CD14-positive monocyte (primary cell): Measurements from ENCODE around the gene EBF3. TPM values are rescaled to one million over a fixed set of nuclear protein-coding genes. Genes with fewer than 3 reads are reported as not detected.

ENCODE experiments used
- DNase-seq, 3 donors: peaks; one replicate each; pipeline ENCODE4 v3.0.0-alpha.2; 2011 to 2022
- H2AFZ ChIP-seq: 2 replicates; pipeline ENCODE4 v1.6.0; 2012; ENCODE audit warnings: mild to moderate bottlenecking, low read depth, low read length, inconsistent platforms; ENCODE audit not compliant: insufficient read depth, poor library complexity, severe bottlenecking
- H3K27ac ChIP-seq, 2 donors: 1 replicate in 1 of 2; 2 replicates in 1 of 2; pipeline ENCODE4 v1.5.1; 2012 to 2013; ENCODE audit warnings: low read length in 2 of 2, control low read depth in 1 of 2, inconsistent platforms in 1 of 2, low read depth in 1 of 2, mild to moderate bottlenecking in 1 of 2
- H3K27me3 ChIP-seq, 2 donors: one replicate each; pipeline versions ENCODE4 v1.6.0 to v1.6.1; 2011 to 2013; ENCODE audit warnings: low read length in 2 of 2; ENCODE audit not compliant: control insufficient read depth in 2 of 2, insufficient read depth in 2 of 2
- H3K36me3 ChIP-seq, 2 donors: replicated peaks in 1 of 2; 1 replicate in 1 of 2; 2 replicates in 1 of 2; pipeline versions ENCODE4 v1.5.1 to v1.6.1; 2012 to 2013; ENCODE audit warnings: low read length in 2 of 2, control low read depth in 1 of 2, inconsistent platforms in 1 of 2, mild to moderate bottlenecking in 1 of 2; ENCODE audit not compliant: insufficient read depth in 2 of 2, control insufficient read depth in 1 of 2
- H3K4me1 ChIP-seq, 2 donors: 1 replicate in 1 of 2; 2 replicates in 1 of 2; pipeline versions ENCODE4 v1.5.1 to v1.6.1; 2012 to 2013; ENCODE audit warnings: low read length in 2 of 2, control low read depth in 1 of 2, inconsistent platforms in 1 of 2, mild to moderate bottlenecking in 1 of 2, moderate library complexity in 1 of 2; ENCODE audit not compliant: insufficient read depth in 2 of 2, control insufficient read depth in 1 of 2
- H3K4me2 ChIP-seq: replicated peaks from 2 replicates; pipeline ENCODE3; 2012; ENCODE audit warnings: low read length, moderate library complexity, mild to moderate bottlenecking; ENCODE audit not compliant: poor library complexity, severe bottlenecking; ENCODE audit errors: extremely low read depth
- H3K4me3 ChIP-seq, 3 experiments: fragments of 200-600 bp in 1 of 3; sonication (generic) in 1 of 3; replicated peaks in 1 of 3; 1 replicate in 2 of 3; 2 replicates in 1 of 3; pipeline ENCODE4 v1.5.1; 2011 to 2013; ENCODE audit warnings: low read length in 3 of 3, mild to moderate bottlenecking in 3 of 3, control low read depth in 2 of 3, low read depth in 2 of 3, inconsistent platforms in 1 of 3, moderate library complexity in 1 of 3
- H3K79me2 ChIP-seq: 2 replicates; pipeline ENCODE4 v1.6.0; 2012; ENCODE audit warnings: mild to moderate bottlenecking, control low read depth, inconsistent platforms, low read length, moderate library complexity; ENCODE audit not compliant: insufficient read depth
- H3K9ac ChIP-seq: 2 replicates; pipeline ENCODE4 v1.6.0; 2017; ENCODE audit warnings: low read length, mild to moderate bottlenecking; ENCODE audit not compliant: insufficient read depth, poor library complexity, severe bottlenecking
- H3K9me3 ChIP-seq, 2 donors: replicated peaks in 1 of 2; 1 replicate in 1 of 2; 2 replicates in 1 of 2; pipeline versions ENCODE4 v1.5.1 to v1.6.1; 2012 to 2013; ENCODE audit warnings: low read length in 2 of 2, control low read depth in 1 of 2; ENCODE audit not compliant: control insufficient read depth in 1 of 2, insufficient read depth in 1 of 2
- H4K20me1 ChIP-seq: 2 replicates; pipeline ENCODE4 v1.6.0; 2012; ENCODE audit warnings: mild to moderate bottlenecking, low read length, control low read depth, moderate library complexity; ENCODE audit not compliant: insufficient read depth
- H3K27ac Mint-ChIP-seq, 7 donors: one replicate each; pipeline ENCODE4 v1.8.0; 2020; ENCODE audit warnings: mild to moderate bottlenecking in 7 of 7, mixed read lengths in 7 of 7, moderate library complexity in 6 of 7, inconsistent platforms in 2 of 7
- H3K27me3 Mint-ChIP-seq, 3 donors: one replicate each; pipeline ENCODE4 v1.8.0; 2021 to 2022; ENCODE audit warnings: low read depth in 3 of 3, mild to moderate bottlenecking in 3 of 3, mixed read lengths in 3 of 3, moderate library complexity in 3 of 3, inconsistent platforms in 1 of 3
- H3K36me3 Mint-ChIP-seq, 2 donors: one replicate each; pipeline ENCODE4 v1.8.0; 2020; ENCODE audit warnings: mixed read lengths in 2 of 2, inconsistent platforms in 1 of 2, mild to moderate bottlenecking in 1 of 2
- H3K4me1 Mint-ChIP-seq: one replicate; pipeline ENCODE4 v1.8.0; 2020; ENCODE audit warnings: mild to moderate bottlenecking, mixed read lengths
- H3K4me3 Mint-ChIP-seq, 2 donors: one replicate each; pipeline ENCODE4 v1.8.0; 2020; ENCODE audit warnings: mild to moderate bottlenecking in 2 of 2, mixed read lengths in 2 of 2, moderate library complexity in 1 of 2
- H3K9me3 Mint-ChIP-seq, 7 donors: one replicate each; pipeline ENCODE4 v1.8.0; 2020 to 2022; ENCODE audit warnings: mixed read lengths in 7 of 7, mild to moderate bottlenecking in 6 of 7, moderate library complexity in 6 of 7, inconsistent platforms in 2 of 7
- CTCF ChIP-seq: fragments of 200-600 bp; IDR thresholded peaks from one replicate; pipeline ENCODE4 v1.8.0; 2022; ENCODE audit warnings: antibody characterized with exemption, mild to moderate bottlenecking
- WGBS: methylation state at CpG from one replicate; pipeline ENCODE4 v1.1.5; 2013; ENCODE audit warnings: missing lambda C conversion rate; ENCODE audit not compliant: insufficient coverage; 5-methylcytosine and 5-hydroxymethylcytosine counted together
- intact Hi-C, 2 donors: fragments of 100-400 bp; cut with micrococcal nuclease; formaldehyde crosslinking; loops; one replicate each; pipeline versions ENCODE4 v1.15.0 to v1.15.1; 2023
- polyA plus RNA-seq, 3 donors: library from polyadenylated mRNA; depleted of rRNA in 1 of 3; unstranded in 2 of 3; stranded (reverse) in 1 of 3; fragments of 300-500 nt in 2 of 3; fragments of >200 nt in 1 of 3; fragmentation: Illumina TruSeq in 2 of 3; gene quantifications; 1 replicate in 2 of 3; 2 replicates in 1 of 3; pipeline ENCODE4 v1.2.3, GENCODE V29; 2012 to 2021

Gene EBF3
- polyA plus RNA-seq, 3 donors = not detected

- Histone ChIP-seq H3K4me2 (no peak overlapping the region), H2AFZ (no peak overlapping the region), H3K4me1 (no peaks in the 10 kb centered on the region), H3K36me3 (no peaks in the 10 kb centered on the region), H3K27me3 (no peaks in the 10 kb centered on the region), H3K27ac (no peak overlapping the region), H3K4me3 (no peak overlapping the region), H3K79me2 (no peaks in the 10 kb centered on the region), H3K9me3 (no peaks in the 10 kb centered on the region), H4K20me1 (no peaks in the 10 kb centered on the region), H3K9ac (no peak overlapping the region)
- intact Hi-C loops = no loop called here
- Mint-ChIP-seq H3K4me3 (no peak overlapping the region), H3K9me3 (peaks cover 0 to 3% (median 0%) of the 10 kb centered on the region in 7 donors), H3K4me1 (no peaks in the 10 kb centered on the region), H3K36me3 (no peaks in the 10 kb centered on the region), H3K27ac (no peak overlapping the region), H3K27me3 (peaks cover 0 to 2% (median 2%) of the 10 kb centered on the region in 3 donors)
- no peak for TF ChIP-seq CTCF
- DNase-seq = no peak
- WGBS = 81% methylated on average over 9 of the region's 15 CpGs
Observed at GRCh38 chr10:129912986-129913695, 50.9 kb downstream of the EBF3 start.

- no peak for DNase-seq
- Histone ChIP-seq H3K9ac (no peak overlapping the region), H4K20me1 (no peaks in the 10 kb centered on the region), H3K4me2 (no peak overlapping the region), H3K27me3 (no peaks in the 10 kb centered on the region), H3K27ac (no peak overlapping the region), H3K79me2 (no peaks in the 10 kb centered on the region), H3K4me3 (no peak overlapping the region), H3K36me3 (no peaks in the 10 kb centered on the region), H3K9me3 (no peaks in the 10 kb centered on the region), H3K4me1 (no peaks in the 10 kb centered on the region), H2AFZ (no peak overlapping the region)
- no peak for TF ChIP-seq CTCF
- Mint-ChIP-seq H3K36me3 (no peaks in the 10 kb centered on the region), H3K4me1 (no peaks in the 10 kb centered on the region), H3K9me3 (peaks cover 0 to 3% (median 0%) of the 10 kb centered on the region in 7 donors), H3K4me3 (no peak overlapping the region), H3K27me3 (peaks cover 0 to 2% (median 2%) of the 10 kb centered on the region in 3 donors), H3K27ac (no peak overlapping the region)
- intact Hi-C loops = no loop called here
- 78% methylated on average over 4 of the region's 11 CpGs for WGBS
Observed at GRCh38 chr10:129912166-129912917, 51.7 kb downstream of the EBF3 start.
